Body of pancreas (tissue), 4 donors: Measurements from ENCODE around the gene HEATR5A. TPM values are rescaled to one million over a fixed set of nuclear protein-coding genes. Genes with fewer than 3 reads are reported as not detected.
A peak's percentile ranks its signal among the peaks of the same experiment; 100 is the strongest.

Source experiments
- ATAC-seq: fragments of 150-250 bp; one replicate; pipeline ENCODE4 v1.9.1; 2016
- DNase-seq, 4 donors: peaks; one replicate each; pipeline ENCODE4 v3.0.0-alpha.2; 2019
- H3K27ac ChIP-seq, 4 donors: fragments of 200-600 bp; sonication (generic); 1 replicate in 3 of 4; 2 replicates in 1 of 4; pipeline versions ENCODE4 v1.5.1 to v1.6.1; 2016 to 2019; ENCODE audit warnings: mild to moderate bottlenecking in 1 of 4, mixed read lengths in 1 of 4, moderate library complexity in 1 of 4
- H3K27me3 ChIP-seq, 2 donors: fragments of 200-600 bp; sonication (generic); one replicate each; pipeline ENCODE4 v1.6.0; 2016; ENCODE audit warnings: mild to moderate bottlenecking in 1 of 2
- H3K36me3 ChIP-seq, 2 donors: fragments of 200-600 bp; sonication (generic); replicated peaks in 1 of 2; 2 replicates each; pipeline ENCODE4 v1.5.1; 2016; ENCODE audit warnings: low read depth in 2 of 2; ENCODE audit not compliant: insufficient read depth in 1 of 2
- H3K4me1 ChIP-seq: fragments of 200-600 bp; sonication (generic); one replicate; pipeline ENCODE4 v1.6.0; 2016
- H3K4me3 ChIP-seq, 2 donors: fragments of 200-600 bp; sonication (generic); 1 replicate in 1 of 2; 2 replicates in 1 of 2; pipeline ENCODE4 v1.5.1; 2016 to 2019
- H3K9me3 ChIP-seq, 3 donors: fragments of 200-600 bp; sonication (generic); 1 replicate in 2 of 3; 2 replicates in 1 of 3; pipeline ENCODE4 v1.5.1; 2016
- POLR2A ChIP-seq, 3 donors: fragments of 450-650 bp; IDR thresholded peaks; one replicate each; pipeline ENCODE4 v1.6.1; 2016; ENCODE audit warnings: antibody characterized with exemption in 3 of 3, mild to moderate bottlenecking in 2 of 3
- WGBS, 2 donors: methylation state at CpG; one replicate each; pipeline ENCODE4 v1.1.5; 2017; 5-methylcytosine and 5-hydroxymethylcytosine counted together
- intact Hi-C: fragments of 100-400 bp; cut with DNase I; formaldehyde crosslinking; loops from one replicate; pipeline ENCODE4 v1.15.1; 2023
- total RNA-seq, 2 donors: library from RNA; depleted of rRNA; stranded (reverse); fragments of >200 nt; gene quantifications; one replicate each; pipeline ENCODE4 v1.1.0, GENCODE V29; 2016
- TF ChIP-seq, protein P1 (sequence below), 7 experiments: fragments of 450-650 bp in 4 of 7; fragments of 200-600 bp in 3 of 7; sonication (generic) in 3 of 7; IDR thresholded peaks; one replicate each; pipeline ENCODE4 v1.5.1; 2016 to 2019; ENCODE audit warnings: antibody characterized with exemption in 7 of 7

Gene HEATR5A
- total RNA-seq, 2 donors from 2014 or later, result 14.5 to 24.1 TPM

DNA sequence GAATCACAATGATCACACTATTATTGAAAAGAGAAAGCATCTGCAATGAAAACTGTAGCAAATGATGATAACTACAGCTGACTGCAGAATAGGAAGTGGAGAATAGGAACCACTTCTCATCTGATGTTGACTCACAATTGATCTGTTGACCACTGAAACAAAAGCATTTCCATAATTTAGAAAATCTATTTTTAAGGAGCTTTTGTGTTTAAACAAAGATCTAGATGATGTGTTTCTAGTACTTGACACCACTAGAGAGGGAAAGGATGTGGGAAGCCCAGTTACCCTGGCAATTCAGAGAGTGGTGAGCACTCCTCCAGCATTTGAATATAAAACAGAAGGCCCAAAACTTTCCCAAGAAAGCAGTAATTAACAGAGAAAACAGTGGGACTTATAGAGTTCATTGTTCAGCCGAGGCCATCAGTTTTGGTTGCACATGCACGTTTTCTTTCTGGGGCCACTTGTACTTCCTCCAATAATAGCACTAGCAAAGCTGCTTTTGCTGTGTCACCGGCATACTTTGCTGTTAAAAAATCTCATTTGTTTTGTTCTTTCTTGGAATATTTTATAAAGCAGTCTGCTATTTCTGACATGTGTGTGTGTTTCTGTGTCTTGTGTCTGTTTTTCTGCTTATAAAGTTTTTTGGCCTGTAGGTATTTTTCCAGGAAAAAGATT lies 136.6 kb downstream of the HEATR5A start:
- 63 to 70% methylated on average over 3 of the region's 3 CpGs for WGBS, 2 donors
- intact Hi-C loops, result no loop called here
- peak overlapping the region in 1 of 4 donors; percentile 10 for H3K27ac ChIP-seq

DNA sequence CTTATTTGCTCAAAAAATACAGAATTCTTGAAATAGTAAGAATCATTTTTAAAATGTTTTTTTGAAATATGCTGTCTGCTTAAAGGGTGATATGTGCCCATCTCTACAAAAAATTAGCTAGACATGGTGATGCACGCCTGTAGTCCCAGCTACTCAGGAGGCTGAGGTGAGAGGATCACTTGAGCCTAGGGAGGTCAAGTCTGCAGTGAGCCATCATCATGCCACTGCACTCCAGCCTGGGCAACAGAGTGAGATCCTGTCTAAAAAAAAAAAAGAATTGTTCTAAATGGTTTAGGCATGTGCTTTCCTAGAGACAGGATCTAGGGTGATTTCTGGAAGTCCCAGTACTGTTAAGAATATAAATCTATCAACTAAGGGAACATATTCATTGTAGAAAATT lies 137.2 kb downstream of the HEATR5A start:
- TF ChIP-seq, protein P1, sequence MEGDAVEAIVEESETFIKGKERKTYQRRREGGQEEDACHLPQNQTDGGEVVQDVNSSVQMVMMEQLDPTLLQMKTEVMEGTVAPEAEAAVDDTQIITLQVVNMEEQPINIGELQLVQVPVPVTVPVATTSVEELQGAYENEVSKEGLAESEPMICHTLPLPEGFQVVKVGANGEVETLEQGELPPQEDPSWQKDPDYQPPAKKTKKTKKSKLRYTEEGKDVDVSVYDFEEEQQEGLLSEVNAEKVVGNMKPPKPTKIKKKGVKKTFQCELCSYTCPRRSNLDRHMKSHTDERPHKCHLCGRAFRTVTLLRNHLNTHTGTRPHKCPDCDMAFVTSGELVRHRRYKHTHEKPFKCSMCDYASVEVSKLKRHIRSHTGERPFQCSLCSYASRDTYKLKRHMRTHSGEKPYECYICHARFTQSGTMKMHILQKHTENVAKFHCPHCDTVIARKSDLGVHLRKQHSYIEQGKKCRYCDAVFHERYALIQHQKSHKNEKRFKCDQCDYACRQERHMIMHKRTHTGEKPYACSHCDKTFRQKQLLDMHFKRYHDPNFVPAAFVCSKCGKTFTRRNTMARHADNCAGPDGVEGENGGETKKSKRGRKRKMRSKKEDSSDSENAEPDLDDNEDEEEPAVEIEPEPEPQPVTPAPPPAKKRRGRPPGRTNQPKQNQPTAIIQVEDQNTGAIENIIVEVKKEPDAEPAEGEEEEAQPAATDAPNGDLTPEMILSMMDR (IDR thresholded peaks at IDR 0.05), result no peak
- TF ChIP-seq POLR2A (IDR thresholded peaks at IDR 0.05), result no peak
- H3K9me3 ChIP-seq, result no peaks in the 10 kb centered on the region
- no peak overlapping the region for H3K4me3 ChIP-seq
- H3K36me3 ChIP-seq, result no peaks in the 10 kb centered on the region
- ATAC-seq (no peak), DNase-seq (no peak)
- intact Hi-C loops, result no loop called here
- no peaks in the 10 kb centered on the region for H3K4me1 ChIP-seq
- H3K27me3 ChIP-seq, result no peaks in the 10 kb centered on the region
- 94 to 96% methylated on average over 1 of the region's 1 CpG for WGBS, 2 donors
- H3K27ac ChIP-seq, result no peak overlapping the region

More for the DNA sequence above, 136.6 kb downstream of the HEATR5A start:
- TF ChIP-seq POLR2A (IDR thresholded peaks at IDR 0.05), result no peak
- TF ChIP-seq, protein P1 (IDR thresholded peaks at IDR 0.05), result no peak
- Histone ChIP-seq H3K27me3 (no peaks in the 10 kb centered on the region), H3K4me3 (no peak overlapping the region), H3K9me3 (no peaks in the 10 kb centered on the region), H3K36me3 (no peaks in the 10 kb centered on the region), H3K4me1 (no peaks in the 10 kb centered on the region)
- ATAC-seq (no peak), DNase-seq (no peak)

DNA sequence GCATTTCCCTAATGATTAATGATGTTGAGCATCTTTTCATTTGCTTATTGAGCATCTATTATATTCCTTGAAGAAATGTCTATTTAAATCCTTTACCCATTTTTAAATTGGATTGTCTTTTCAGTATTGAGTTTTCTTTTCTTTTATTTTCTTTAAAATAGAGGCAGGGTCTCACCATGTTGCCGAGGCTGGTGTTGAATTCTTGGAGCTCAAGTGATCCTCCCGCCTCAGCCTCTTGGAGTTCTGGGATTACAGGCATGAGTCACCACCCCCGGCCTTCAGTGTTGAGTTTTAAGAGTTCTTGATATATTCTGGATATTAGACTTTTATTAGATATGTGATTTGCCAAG lies 139.5 kb downstream of the HEATR5A start:
- no peaks in the 10 kb centered on the region for H3K9me3 ChIP-seq
- intact Hi-C loops, result no loop called here
- H3K4me3 ChIP-seq, result no peak overlapping the region
- WGBS, 2 donors, result 93 to 96% methylated on average over 3 of the region's 3 CpGs
- DNase-seq (no peak), ATAC-seq (no peak)
- no peaks in the 10 kb centered on the region for H3K4me1 ChIP-seq
- H3K27ac ChIP-seq, result no peak overlapping the region
- TF ChIP-seq, protein P1 (IDR thresholded peaks at IDR 0.05), result no peak
- no peak for TF ChIP-seq POLR2A (IDR thresholded peaks at IDR 0.05)
- H3K27me3 ChIP-seq, result no peaks in the 10 kb centered on the region
- no peaks in the 10 kb centered on the region for H3K36me3 ChIP-seq

DNA sequence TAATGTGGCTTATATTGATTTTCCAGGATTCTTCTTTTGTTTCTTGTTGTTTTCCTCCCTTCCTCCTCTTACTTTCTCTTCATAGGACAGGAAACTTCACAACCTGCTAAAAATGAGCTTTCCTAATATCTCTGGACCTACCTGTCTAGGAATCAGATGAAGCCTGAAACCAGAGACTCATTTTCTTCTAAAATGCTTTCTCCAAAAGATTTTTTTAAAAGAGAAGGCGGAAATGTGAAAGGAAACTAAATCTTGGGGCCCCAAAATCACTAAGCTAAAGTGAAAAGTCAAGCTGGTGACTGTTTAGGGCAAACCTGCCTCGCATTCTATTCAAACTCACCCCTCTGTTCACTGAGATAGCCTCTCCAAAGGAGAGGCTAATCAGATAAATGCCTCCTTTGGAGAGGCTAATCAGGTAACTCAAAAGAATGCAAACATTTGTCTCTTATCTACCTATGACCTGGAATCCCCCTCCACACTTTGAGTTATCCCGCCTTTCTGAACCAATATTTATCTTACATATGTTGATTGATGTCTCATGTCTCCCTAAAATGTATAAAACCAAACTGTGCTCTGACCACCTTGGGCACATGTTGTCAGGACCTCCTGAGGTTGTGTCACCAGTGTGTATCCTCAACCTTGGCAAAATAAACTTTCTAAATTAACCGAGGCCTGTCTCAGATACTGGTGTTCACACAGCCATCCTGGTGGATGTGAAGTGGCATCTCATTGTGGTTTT lies 140.0 kb downstream of the HEATR5A start:
- WGBS, 2 donors, result 78 to 81% methylated on average over 4 of the region's 4 CpGs
- TF ChIP-seq, protein P1 (IDR thresholded peaks at IDR 0.05), result no peak
- TF ChIP-seq POLR2A (IDR thresholded peaks at IDR 0.05), result no peak
- intact Hi-C loops, result no loop called here
- Histone ChIP-seq H3K27me3 (no peaks in the 10 kb centered on the region), H3K27ac (no peak overlapping the region), H3K4me1 (no peaks in the 10 kb centered on the region), H3K9me3 (no peaks in the 10 kb centered on the region), H3K36me3 (no peaks in the 10 kb centered on the region), H3K4me3 (no peak overlapping the region)
- no peak for DNase-seq
- no peak for ATAC-seq
